Chondrocyte (in vitro differentiated cells): ENCODE results near the gene PLXND1. TPM values are rescaled to one million over a fixed set of nuclear protein-coding genes. Genes with fewer than 3 reads are reported as not detected.
A peak's percentile ranks its signal among the peaks of the same experiment; 100 is the strongest.

Source experiments
- DNase-seq: peaks from one replicate; pipeline ENCODE4 v3.0.0; 2021; ENCODE audit warnings: mixed read lengths, low spot score
- H3K27ac Mint-ChIP-seq: one replicate; pipeline ENCODE4 v1.8.0; 2021; ENCODE audit warnings: mild to moderate bottlenecking, moderate library complexity, mixed read lengths; ENCODE audit not compliant: unreplicated experiment
- H3K27me3 Mint-ChIP-seq: 2 replicates; pipeline ENCODE4 v1.8.0; 2021; ENCODE audit warnings: low read depth, mixed read lengths
- H3K36me3 Mint-ChIP-seq: 2 replicates; pipeline ENCODE4 v1.8.0; 2021; ENCODE audit warnings: low read depth, mixed read lengths
- H3K4me1 Mint-ChIP-seq: 2 replicates; pipeline ENCODE4 v1.8.0; 2021; ENCODE audit warnings: low read depth, mild to moderate bottlenecking, mixed read lengths
- H3K4me3 Mint-ChIP-seq: one replicate; pipeline ENCODE4 v1.8.0; 2021; ENCODE audit warnings: mild to moderate bottlenecking, moderate library complexity, mixed read lengths; ENCODE audit not compliant: unreplicated experiment
- H3K9me3 Mint-ChIP-seq: 2 replicates; pipeline ENCODE4 v1.8.0; 2021; ENCODE audit warnings: low read depth, mixed read lengths
- long read RNA-seq: library from polyadenylated mRNA; stranded (forward); transcript quantifications from one replicate; pipeline ENCODE4 v2.0.0, GENCODE V29; 2021
- total RNA-seq: library from RNA; stranded (reverse); gene quantifications from 3 replicates; pipeline ENCODE4 v1.2.1, GENCODE V29; 2021
- TF ChIP-seq, protein P1 (sequence below): fragments of 200-600 bp; sonication (generic); IDR thresholded peaks from 2 replicates; pipeline ENCODE4 v1.5.0; 2021; ENCODE audit warnings: antibody characterized with exemption, mild to moderate bottlenecking, moderate library complexity

PLXND1 gene, protein sequence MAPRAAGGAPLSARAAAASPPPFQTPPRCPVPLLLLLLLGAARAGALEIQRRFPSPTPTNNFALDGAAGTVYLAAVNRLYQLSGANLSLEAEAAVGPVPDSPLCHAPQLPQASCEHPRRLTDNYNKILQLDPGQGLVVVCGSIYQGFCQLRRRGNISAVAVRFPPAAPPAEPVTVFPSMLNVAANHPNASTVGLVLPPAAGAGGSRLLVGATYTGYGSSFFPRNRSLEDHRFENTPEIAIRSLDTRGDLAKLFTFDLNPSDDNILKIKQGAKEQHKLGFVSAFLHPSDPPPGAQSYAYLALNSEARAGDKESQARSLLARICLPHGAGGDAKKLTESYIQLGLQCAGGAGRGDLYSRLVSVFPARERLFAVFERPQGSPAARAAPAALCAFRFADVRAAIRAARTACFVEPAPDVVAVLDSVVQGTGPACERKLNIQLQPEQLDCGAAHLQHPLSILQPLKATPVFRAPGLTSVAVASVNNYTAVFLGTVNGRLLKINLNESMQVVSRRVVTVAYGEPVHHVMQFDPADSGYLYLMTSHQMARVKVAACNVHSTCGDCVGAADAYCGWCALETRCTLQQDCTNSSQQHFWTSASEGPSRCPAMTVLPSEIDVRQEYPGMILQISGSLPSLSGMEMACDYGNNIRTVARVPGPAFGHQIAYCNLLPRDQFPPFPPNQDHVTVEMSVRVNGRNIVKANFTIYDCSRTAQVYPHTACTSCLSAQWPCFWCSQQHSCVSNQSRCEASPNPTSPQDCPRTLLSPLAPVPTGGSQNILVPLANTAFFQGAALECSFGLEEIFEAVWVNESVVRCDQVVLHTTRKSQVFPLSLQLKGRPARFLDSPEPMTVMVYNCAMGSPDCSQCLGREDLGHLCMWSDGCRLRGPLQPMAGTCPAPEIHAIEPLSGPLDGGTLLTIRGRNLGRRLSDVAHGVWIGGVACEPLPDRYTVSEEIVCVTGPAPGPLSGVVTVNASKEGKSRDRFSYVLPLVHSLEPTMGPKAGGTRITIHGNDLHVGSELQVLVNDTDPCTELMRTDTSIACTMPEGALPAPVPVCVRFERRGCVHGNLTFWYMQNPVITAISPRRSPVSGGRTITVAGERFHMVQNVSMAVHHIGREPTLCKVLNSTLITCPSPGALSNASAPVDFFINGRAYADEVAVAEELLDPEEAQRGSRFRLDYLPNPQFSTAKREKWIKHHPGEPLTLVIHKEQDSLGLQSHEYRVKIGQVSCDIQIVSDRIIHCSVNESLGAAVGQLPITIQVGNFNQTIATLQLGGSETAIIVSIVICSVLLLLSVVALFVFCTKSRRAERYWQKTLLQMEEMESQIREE (N-terminal part only)
- total RNA-seq, result 267 to 284 TPM (median 270 TPM) in 3 replicates
- long read RNA-seq, full-length matches to known transcripts, result 25 of 230 reads
- long read RNA-seq, partial matches to known transcripts, result 181 of 230 reads
- long read RNA-seq, other reads (novel, unspliced or antisense), result 24 of 230 reads

DNA sequence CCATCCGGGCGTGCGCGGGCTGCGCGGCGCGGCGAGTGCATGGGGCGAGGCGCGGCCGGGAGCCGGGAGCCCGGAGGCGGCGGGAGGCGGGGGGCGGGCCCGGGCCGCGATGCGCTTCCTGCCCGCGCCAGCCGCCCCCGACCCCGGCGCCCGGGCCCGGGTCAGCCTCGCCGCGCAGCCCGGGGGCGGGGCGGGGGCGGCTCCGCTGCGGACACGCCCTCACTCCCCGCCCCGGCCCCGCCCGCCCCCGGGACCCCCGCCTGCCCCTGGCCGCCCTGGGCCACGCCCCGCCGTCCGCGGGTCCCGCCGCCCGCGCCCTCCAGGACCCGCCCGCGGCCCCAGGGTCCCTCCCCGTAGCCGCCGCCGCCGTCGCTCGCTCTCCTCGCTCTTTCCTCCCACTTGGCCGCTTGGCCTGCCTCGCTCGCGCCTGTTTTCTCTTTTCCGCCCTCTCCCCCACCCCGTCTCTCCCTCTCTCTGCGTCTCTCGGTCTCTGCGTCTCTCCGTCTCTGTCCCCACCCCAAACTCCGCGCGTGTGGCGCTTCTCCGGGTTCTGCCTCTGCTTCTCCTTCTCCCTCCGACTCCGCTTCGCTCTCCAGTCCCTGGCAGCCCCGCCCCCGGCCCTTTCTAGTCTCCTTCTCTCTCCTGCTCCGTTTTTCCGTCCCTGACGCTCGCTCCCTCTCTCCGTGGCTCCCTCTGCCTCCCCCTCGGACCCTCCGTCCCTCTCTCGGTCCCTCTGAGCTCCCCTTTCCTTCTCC, at the start of gene PLXND1:
PLXND1 (minus strand) TSS at position 41 of the 755 bp plus-strand sequence; CDS start at position 4, 37 bp downstream.
- no peaks in the 10 kb centered on the region for H3K27me3 Mint-ChIP-seq
- H3K27ac Mint-ChIP-seq, result peak within 1 kb of the TSS; percentile 98
- peaks cover 77% of the 10 kb centered on the region for H3K4me1 Mint-ChIP-seq
- TF ChIP-seq, protein P1, sequence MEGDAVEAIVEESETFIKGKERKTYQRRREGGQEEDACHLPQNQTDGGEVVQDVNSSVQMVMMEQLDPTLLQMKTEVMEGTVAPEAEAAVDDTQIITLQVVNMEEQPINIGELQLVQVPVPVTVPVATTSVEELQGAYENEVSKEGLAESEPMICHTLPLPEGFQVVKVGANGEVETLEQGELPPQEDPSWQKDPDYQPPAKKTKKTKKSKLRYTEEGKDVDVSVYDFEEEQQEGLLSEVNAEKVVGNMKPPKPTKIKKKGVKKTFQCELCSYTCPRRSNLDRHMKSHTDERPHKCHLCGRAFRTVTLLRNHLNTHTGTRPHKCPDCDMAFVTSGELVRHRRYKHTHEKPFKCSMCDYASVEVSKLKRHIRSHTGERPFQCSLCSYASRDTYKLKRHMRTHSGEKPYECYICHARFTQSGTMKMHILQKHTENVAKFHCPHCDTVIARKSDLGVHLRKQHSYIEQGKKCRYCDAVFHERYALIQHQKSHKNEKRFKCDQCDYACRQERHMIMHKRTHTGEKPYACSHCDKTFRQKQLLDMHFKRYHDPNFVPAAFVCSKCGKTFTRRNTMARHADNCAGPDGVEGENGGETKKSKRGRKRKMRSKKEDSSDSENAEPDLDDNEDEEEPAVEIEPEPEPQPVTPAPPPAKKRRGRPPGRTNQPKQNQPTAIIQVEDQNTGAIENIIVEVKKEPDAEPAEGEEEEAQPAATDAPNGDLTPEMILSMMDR, result no peak
- H3K9me3 Mint-ChIP-seq, result no peaks in the 10 kb centered on the region
- peaks cover 2% of the 10 kb centered on the region for H3K36me3 Mint-ChIP-seq
- DNase-seq, result no peak
- H3K4me3 Mint-ChIP-seq, result peak within 1 kb of the TSS; percentile 98

- Mint-ChIP-seq H3K27ac (no peak overlapping the region), H3K27me3 (no peaks in the 10 kb centered on the region), H3K4me1 (peaks cover 84% of the 10 kb centered on the region), H3K36me3 (peaks cover 2% of the 10 kb centered on the region), H3K4me3 (no peak overlapping the region), H3K9me3 (no peaks in the 10 kb centered on the region)
- TF ChIP-seq, protein P1, result no peak
- no peak for DNase-seq
Observed at GRCh38 chr3:129655291-129655700, 48.8 kb upstream of the PLXND1 start.

DNA sequence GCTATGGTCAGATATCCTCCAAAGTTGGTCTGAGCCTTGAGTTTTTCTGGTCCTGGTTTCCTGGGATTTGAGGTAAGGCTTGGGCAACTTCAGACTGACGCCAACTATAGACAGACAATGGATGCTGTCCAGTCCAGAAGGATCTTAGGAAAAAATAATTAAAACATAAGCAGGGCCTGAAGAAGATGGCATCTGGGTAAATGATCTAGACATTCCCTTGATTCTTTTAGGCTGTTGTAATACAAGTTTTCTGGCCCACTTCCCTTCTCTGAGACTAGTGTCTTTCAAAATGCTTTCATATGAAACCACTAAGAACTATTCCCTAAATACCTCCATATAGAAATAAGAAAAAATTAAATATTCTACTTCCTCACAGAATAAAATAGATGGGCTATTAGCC, 47.7 kb upstream of the PLXND1 start:
- Mint-ChIP-seq H3K27me3 (no peaks in the 10 kb centered on the region), H3K36me3 (no peaks in the 10 kb centered on the region), H3K9me3 (no peaks in the 10 kb centered on the region), H3K27ac (peak overlapping the region; percentile 83), H3K4me3 (no peak overlapping the region), H3K4me1 (peaks cover 90% of the 10 kb centered on the region)
- TF ChIP-seq, protein P1, result no peak
- no peak for DNase-seq

DNA sequence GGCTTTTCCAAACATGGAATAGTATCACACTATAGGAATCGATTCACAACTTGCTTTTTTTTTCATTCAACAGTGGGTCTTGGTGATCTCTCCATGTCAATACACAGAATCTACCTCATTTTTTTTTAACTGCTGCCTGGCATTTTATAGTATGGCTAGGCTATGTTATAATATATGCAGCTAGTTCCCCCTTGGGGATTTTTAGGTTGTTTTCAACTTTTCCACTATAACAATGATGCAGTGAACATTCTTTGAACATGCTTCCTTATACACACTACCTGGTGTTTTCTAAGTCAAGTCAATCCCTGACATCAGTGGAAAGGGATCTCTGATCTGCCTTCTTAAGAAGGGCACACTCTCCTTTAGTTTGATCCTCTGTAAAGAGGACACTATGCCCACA, 46.5 kb upstream of the PLXND1 start:
- TF ChIP-seq, protein P1, result no peak
- Mint-ChIP-seq H3K36me3 (no peaks in the 10 kb centered on the region), H3K9me3 (no peaks in the 10 kb centered on the region), H3K4me3 (no peak overlapping the region), H3K4me1 (peaks cover 93% of the 10 kb centered on the region), H3K27ac (peak overlapping the region; percentile 28), H3K27me3 (no peaks in the 10 kb centered on the region)
- no peak for DNase-seq
